ENCODE results near the gene SAMD5. TPM values are rescaled to one million over a fixed set of nuclear protein-coding genes. Genes with fewer than 3 reads are reported as not detected.

The SAMD5 gene
- total RNA-seq, 1 experiment from 2014 or later, result 6.1 TPM

DNA sequence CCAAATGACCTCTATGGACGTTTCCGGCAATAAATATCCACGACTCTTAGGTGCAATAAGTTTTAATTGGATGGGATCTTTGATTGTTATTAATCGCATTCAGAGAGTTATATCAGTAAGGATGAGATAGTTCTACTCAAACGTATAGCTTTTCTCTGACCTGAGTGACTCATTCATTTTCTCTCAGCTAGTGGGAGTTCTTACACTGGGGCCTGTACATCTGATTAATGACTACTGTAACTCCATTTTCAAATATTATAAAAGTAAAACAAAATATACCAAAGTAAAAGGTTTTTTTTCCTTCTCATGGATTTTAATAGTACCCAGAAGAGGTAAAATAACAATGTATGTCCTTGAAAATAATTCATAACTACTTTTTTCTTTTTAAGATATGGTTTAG is 41.1 kb upstream of the SAMD5 start:
- BruUV-seq (replicated peaks), result no TSS peak

DNA sequence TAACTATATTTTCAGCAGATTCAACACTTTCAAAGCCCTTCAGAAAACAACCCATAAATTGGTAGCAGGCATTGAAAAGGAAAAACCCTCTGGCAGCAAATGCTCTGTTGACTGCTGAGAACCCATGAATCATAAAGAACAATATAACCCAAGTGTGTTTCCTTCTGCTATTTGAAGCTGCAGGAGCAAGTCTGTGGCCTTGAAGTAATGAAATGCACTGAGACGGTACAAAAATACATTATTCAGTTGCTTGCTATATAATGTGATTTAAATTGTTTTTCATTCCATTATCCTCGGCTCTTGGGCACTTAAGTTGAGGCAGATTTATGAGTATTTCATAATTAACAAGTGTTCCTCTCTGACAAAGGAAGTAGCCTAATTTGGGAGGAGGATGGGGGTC is 40.6 kb upstream of the SAMD5 start:
- Histone ChIP-seq H3K4me3 (ENCODE audit: low read depth, low read length, poor library complexity, severe bottlenecking) (no peak overlapping the region), H3K9me3 (ENCODE audit: low read depth, low read length, poor library complexity, severe bottlenecking) (no peaks in the 10 kb centered on the region), H3K27ac (ENCODE audit: low read depth, low read length, poor library complexity, severe bottlenecking) (no peak overlapping the region), H3K27me3 (replicated peaks; ENCODE audit: insufficient read depth, low read depth, low read length, poor library complexity) (no peaks in the 10 kb centered on the region), H3K4me1 (ENCODE audit: insufficient read depth, low read length, poor library complexity, severe bottlenecking) (peaks cover 14% of the 10 kb centered on the region), H3K36me3 (ENCODE audit: insufficient read depth, low read length, poor library complexity, severe bottlenecking) (no peaks in the 10 kb centered on the region)
- ChIA-PET CTCF (no interaction called here), POLR2A (ENCODE audit: low non-redundant PET) (no interaction called here)
- peak; percentile 62 for DNase-seq (ENCODE audit: low spot score)
- no TSS peak for BruUV-seq (replicated peaks)
- intact Hi-C loops (cut with micrococcal nuclease; ENCODE audit: unreplicated experiment), result no loop called here
- no peak for TF ChIP-seq EZH2 (IDR thresholded peaks at IDR 0.05; ENCODE audit: borderline replicate concordance, low read depth, low read length, poor library complexity, severe bottlenecking)
- TF ChIP-seq, protein P1, sequence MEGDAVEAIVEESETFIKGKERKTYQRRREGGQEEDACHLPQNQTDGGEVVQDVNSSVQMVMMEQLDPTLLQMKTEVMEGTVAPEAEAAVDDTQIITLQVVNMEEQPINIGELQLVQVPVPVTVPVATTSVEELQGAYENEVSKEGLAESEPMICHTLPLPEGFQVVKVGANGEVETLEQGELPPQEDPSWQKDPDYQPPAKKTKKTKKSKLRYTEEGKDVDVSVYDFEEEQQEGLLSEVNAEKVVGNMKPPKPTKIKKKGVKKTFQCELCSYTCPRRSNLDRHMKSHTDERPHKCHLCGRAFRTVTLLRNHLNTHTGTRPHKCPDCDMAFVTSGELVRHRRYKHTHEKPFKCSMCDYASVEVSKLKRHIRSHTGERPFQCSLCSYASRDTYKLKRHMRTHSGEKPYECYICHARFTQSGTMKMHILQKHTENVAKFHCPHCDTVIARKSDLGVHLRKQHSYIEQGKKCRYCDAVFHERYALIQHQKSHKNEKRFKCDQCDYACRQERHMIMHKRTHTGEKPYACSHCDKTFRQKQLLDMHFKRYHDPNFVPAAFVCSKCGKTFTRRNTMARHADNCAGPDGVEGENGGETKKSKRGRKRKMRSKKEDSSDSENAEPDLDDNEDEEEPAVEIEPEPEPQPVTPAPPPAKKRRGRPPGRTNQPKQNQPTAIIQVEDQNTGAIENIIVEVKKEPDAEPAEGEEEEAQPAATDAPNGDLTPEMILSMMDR (conservative IDR thresholded peaks at IDR 0.05; ENCODE audit: low read depth, low read length), result no peak

More for the DNA sequence above, 41.1 kb upstream of the SAMD5 start:
- TF ChIP-seq, protein P1 (conservative IDR thresholded peaks at IDR 0.05; ENCODE audit: low read depth, low read length), result no peak
- no peak for TF ChIP-seq EZH2 (IDR thresholded peaks at IDR 0.05; ENCODE audit: borderline replicate concordance, low read depth, low read length, poor library complexity, severe bottlenecking)
- Histone ChIP-seq H3K27me3 (replicated peaks; ENCODE audit: insufficient read depth, low read depth, low read length, poor library complexity) (no peaks in the 10 kb centered on the region), H3K9me3 (ENCODE audit: low read depth, low read length, poor library complexity, severe bottlenecking) (no peaks in the 10 kb centered on the region), H3K27ac (ENCODE audit: low read depth, low read length, poor library complexity, severe bottlenecking) (no peak overlapping the region), H3K4me1 (ENCODE audit: insufficient read depth, low read length, poor library complexity, severe bottlenecking) (peaks cover 14% of the 10 kb centered on the region), H3K36me3 (ENCODE audit: insufficient read depth, low read length, poor library complexity, severe bottlenecking) (no peaks in the 10 kb centered on the region), H3K4me3 (ENCODE audit: low read depth, low read length, poor library complexity, severe bottlenecking) (no peak overlapping the region)
- intact Hi-C loops (cut with micrococcal nuclease; ENCODE audit: unreplicated experiment), result no loop called here
- POLR2A ChIA-PET (ENCODE audit: low non-redundant PET), result no interaction called here
- CTCF ChIA-PET, result no interaction called here
- no peak for DNase-seq (ENCODE audit: low spot score)

DNA sequence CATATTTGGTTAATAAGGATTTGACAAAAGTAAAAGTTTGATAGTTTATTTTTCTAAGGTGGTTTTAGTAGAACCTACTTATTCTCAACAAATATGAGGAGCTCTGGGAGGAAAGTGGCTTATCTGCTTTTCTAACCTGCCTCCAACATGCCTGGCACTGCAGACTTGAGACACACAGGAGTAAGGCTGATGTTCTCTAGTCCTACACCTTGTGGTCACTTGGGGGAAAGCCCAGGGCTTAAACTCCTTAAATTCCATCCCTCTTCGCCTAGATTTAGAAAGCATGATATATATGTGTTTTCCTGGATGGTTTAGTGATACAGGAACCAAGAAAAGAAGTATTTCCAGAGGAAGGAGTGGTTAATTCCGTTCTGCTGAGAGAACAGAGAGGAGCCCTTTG is 39.9 kb upstream of the SAMD5 start:
- DNase-seq (ENCODE audit: low spot score), result peak; percentile 11
- no TSS peak for BruUV-seq (replicated peaks)
- H3K4me3 ChIP-seq (ENCODE audit: low read depth, low read length, poor library complexity, severe bottlenecking), result no peak overlapping the region
- no peak overlapping the region for H3K27ac ChIP-seq (ENCODE audit: low read depth, low read length, poor library complexity, severe bottlenecking)
- TF ChIP-seq, protein P1 (conservative IDR thresholded peaks at IDR 0.05; ENCODE audit: low read depth, low read length), result peak; percentile 18; the same call in 1 of the 2 replicates
- TF ChIP-seq EZH2 (IDR thresholded peaks at IDR 0.05; ENCODE audit: borderline replicate concordance, low read depth, low read length, poor library complexity, severe bottlenecking), result no peak
- ChIA-PET POLR2A (ENCODE audit: low non-redundant PET) (no interaction called here), CTCF (no interaction called here)
- H3K4me1 ChIP-seq (ENCODE audit: insufficient read depth, low read length, poor library complexity, severe bottlenecking), result peaks cover 14% of the 10 kb centered on the region
- H3K36me3 ChIP-seq (ENCODE audit: insufficient read depth, low read length, poor library complexity, severe bottlenecking), result no peaks in the 10 kb centered on the region
- intact Hi-C loops (cut with micrococcal nuclease; ENCODE audit: unreplicated experiment), result no loop called here
- H3K9me3 ChIP-seq (ENCODE audit: low read depth, low read length, poor library complexity, severe bottlenecking), result peaks cover 5% of the 10 kb centered on the region
- no peaks in the 10 kb centered on the region for H3K27me3 ChIP-seq (replicated peaks; ENCODE audit: insufficient read depth, low read depth, low read length, poor library complexity)
